ENCODE measurements around the gene PSMF1.

GRCh38 chr20:1185316-1185741 lies 66.9 kb downstream of the PSMF1 start:
- TF ChIP-seq POLR2AphosphoS5 (IDR thresholded peaks at IDR 0.05) (no peak), POLR2A (IDR thresholded peaks at IDR 0.05; ENCODE audit: low read depth) (no peak), CTCF (IDR thresholded peaks at IDR 0.05) (no peak), EP300 (IDR thresholded peaks at IDR 0.05) (no peak)
